NCI-H524 treated with DMSO at 0.1 percent for 48 hours (cell line): ENCODE results near the gene POLD3.

Experiments
- DNase-seq: peaks from one replicate; lab custom pipeline; 2025; lab: John Stamatoyannopoulos, UW

Gene POLD3

DNA sequence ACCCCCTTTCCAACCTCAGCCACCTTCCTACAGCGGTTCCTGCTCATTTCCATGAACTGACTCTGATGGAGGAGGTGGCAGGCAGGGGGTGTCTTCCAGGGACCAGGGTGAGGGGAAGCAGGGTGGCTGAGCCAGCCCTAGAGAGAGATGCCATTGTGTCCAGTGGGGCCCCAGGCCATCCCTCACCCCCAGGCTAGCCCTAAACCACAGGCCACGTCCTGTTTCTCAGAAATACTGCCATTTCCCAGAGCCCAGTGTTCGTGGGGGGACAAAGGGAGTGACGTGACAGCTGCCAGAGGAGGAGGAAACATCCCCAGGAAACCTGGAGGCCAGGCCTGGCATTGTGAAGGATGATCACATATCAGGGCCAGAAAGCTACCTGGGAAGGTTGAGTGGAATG lies 99.4 kb downstream of the POLD3 start:
- DNase-seq = no peak
